ENCODE measurements around the gene WWTR1.
A peak's percentile ranks its signal among the peaks of the same experiment; 100 is the strongest.

The WWTR1 gene

DNA sequence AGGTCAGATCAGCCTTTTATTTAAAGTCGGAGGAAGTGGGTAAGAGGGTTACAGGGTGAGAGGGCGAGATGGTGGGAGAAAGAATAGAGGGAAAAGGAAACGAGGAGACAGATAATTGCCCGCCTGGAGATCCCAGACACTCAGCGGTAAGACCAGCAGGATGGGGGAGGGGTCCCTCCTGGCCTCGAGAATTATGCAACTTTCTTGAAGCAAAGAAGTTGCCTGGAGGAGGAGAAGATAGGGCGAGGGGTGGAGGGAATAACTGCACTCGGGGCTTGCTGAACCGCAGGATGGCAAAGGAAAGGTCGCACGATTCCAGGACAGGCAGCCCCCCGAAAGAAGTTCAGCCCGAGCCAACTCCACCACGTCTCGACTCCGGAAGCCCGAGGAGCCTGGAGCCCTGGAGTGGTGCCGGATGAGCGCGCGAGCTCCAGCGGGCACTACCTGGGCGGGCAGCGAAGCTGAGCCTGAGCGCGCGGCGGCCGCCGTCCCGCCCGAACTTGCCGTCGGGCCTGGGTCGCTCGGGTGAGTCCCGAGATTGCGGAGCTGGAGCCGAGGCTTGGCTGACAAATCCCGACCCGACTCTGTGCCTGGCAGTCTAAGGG, 402 bp downstream of the WWTR1 start:
- intact Hi-C loops (cut with DNase I) = loop anchor here (10.0 kb wide), 2 partner anchors 83 to 123 kb away; no protein-coding TSS in a partner anchor
- DNase-seq = peak in 11 of 42 donors; percentile 9 to 53 (median 22)

DNA sequence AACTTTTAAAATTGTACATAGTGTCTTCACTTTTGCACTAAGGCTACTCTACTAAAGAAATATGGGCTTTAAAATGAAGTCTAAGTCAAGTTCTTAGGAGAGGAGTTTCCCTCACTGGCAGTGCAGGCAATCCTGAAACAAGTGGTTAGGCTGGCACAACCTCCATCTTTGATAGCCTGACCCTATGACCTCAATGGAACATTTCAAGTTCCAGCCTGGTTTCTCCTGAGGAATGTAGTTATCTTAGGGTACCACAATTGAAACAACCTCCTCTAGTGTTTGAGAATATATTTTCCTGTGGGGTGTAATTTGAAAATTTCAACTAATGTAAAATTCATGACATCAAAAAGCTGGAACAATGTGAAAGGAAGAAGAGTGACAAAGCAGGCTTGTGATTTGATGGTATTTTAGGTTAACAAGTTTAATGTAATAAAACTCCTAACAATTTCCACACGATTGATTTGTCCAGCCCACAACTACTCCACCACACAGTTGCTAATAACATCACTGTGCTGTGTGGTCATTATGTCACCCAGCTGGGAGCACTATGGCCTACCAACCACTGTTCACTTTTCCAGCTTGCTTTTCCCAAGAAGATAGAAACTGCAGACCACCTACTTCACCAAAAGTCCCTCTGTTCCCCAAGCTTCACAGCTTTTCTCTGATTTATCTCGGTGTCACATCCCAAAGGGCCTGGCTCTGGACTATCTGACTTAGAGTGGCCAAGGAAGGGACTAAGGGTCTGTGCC, 1.8 kb downstream of the WWTR1 start:
- intact Hi-C loops (cut with DNase I) = loop anchor here (10.0 kb wide), 2 partner anchors 81 to 121 kb away; no protein-coding TSS in a partner anchor
- no peak for DNase-seq

DNA sequence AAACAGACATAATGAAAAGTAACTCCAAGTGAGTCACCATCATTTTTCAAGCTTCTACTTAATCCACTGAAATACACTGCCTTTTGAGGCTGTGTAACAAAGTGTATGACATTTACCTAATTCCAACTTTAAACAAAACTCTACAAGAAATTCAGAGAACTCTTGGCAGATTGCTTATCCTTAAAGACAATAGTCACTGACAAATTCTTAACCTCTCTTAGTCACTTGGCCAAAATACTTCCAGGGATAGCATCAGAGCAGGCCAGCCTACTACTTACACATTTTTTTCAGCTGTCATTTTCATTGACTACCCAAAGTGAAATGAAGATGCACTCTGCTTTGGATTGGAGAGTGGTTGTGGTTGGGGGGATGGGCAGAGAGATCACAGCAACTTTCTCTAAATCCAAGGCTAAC, 3.6 kb downstream of the WWTR1 start:
- DNase-seq = no peak
- intact Hi-C loops (cut with DNase I) = loop anchor here (10.0 kb wide), 2 partner anchors 79 to 119 kb away; no protein-coding TSS in a partner anchor

DNA sequence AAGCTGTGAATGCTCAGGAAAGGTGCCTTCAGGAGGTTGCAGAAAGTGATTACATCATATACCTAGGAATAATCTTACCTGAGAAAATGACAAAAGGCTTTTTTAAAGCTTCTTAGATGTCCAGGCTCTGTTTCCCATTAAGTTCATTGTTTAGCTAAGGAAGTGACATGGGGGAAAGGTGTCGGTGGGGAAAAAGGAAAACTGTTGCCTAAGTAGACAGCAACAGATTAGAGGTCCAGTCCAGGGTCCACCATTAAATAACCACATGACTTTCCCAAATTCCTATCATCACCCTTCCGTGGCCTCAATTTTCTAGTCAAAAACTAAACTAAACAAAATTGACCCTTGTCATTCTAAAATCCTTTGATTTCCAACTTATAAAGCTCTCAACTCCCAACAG, 4.3 kb downstream of the WWTR1 start:
- intact Hi-C loops (cut with DNase I) = loop anchor here (10.0 kb wide), 2 partner anchors 79 to 119 kb away; no protein-coding TSS in a partner anchor
- DNase-seq = no peak

DNA sequence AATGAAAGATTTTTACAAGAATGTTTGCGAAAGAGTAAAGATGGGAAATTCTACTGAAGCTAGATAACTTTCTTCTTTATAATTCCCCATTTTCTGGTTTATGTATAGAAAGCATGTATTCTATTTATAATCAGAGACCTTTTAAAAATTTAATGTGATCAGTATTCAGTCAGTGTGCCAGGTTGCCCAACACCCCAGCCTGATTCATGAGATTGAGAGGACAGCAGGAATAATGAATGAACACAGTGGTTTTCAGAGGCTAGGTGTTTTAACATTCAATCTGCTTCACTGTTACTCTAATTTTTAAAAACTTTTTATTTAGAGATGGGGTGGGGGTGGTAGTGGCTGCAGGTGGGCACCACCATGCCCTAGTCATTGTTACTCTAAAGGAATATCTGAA, 4.7 kb downstream of the WWTR1 start:
- intact Hi-C loops (cut with DNase I) = loop anchor here (10.0 kb wide), 2 partner anchors 78 to 118 kb away; no protein-coding TSS in a partner anchor

DNA sequence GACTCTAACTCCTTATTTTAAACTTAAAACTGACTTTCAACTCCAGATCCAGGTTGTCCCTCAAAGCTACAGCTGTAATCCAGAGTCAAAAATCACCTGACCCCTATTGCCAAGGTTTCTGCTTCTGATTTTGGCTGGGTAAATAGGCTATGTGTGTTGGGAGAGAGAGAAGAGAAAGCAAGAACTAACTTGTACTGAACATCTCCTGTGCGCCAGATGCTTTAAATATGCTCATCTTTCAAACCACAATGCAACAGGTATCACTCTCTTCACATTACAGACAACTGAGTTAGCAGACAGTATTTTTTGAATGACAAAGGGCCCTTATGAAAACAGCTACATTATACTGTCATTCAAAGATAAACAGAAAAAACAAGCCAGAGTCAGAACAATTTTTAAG, 7.0 kb downstream of the WWTR1 start:
- DNase-seq = no peak
- intact Hi-C loops (cut with DNase I) = loop anchor here (10.0 kb wide), 2 partner anchors 76 to 116 kb away; no protein-coding TSS in a partner anchor

More for the DNA sequence above, 4.7 kb downstream of the WWTR1 start:
- no peak for DNase-seq

DNA sequence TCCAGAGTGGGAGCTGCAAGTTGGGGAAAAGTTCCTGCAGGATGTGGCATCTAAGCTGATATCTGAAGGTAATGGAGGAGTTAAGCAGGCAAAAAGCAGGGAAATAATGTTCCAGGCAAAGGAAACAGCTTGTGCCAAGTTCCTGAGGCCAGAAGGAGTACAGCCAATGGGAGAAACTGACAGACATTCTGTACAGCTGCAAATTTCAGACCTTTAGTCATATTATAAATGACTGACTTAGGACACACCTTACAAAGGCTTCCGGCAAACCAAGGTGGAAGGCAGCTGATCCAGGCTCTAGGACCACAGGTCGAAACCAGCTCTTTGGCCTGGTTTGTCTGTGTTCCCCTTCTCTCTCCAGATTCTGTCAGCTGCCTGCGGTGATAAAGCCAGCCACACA, 9.3 kb downstream of the WWTR1 start:
- intact Hi-C loops (cut with DNase I) = no loop called here
- DNase-seq = peak in 1 of 42 donors; percentile 7

DNA sequence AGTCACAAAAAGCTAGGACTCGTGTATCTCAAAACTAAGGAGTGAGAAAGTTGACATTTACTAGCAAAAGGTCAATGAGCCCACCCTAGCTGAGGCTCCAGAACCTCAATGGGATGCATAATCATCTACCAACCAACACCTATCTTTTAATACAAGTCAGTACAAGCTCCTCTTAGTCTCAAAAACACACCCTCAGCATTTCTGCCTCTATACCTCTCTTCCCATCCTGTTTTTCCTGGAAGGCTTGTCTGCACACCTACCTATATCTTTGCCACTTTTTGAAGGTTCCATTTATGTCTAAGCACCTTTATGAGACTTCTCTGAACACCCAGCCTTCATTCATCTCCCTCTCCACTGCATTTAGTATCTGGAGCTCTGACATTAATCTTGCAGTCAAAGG, 10.0 kb downstream of the WWTR1 start:
- DNase-seq = no peak
- intact Hi-C loops (cut with DNase I) = no loop called here

DNA sequence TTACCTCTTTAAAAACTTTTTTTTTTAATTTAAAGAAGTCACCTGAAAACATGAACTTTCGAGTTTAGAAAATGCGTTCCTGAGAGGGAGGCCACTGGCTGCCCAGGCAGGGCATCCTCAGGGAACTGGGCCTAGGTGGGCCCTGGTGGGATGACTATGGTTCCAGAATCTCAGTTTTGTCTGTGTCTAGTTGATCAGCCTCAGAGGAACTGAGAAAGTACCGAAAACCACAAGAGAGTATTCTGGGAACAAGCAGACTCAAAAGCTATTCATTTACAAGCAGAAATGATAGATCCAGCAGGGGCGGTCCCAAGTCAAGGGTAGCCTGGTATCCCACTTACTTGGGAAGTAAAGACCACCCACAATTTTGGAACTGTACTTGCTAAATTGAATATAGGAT, 10.5 kb downstream of the WWTR1 start:
- no peak for DNase-seq
- intact Hi-C loops (cut with DNase I) = no loop called here

DNA sequence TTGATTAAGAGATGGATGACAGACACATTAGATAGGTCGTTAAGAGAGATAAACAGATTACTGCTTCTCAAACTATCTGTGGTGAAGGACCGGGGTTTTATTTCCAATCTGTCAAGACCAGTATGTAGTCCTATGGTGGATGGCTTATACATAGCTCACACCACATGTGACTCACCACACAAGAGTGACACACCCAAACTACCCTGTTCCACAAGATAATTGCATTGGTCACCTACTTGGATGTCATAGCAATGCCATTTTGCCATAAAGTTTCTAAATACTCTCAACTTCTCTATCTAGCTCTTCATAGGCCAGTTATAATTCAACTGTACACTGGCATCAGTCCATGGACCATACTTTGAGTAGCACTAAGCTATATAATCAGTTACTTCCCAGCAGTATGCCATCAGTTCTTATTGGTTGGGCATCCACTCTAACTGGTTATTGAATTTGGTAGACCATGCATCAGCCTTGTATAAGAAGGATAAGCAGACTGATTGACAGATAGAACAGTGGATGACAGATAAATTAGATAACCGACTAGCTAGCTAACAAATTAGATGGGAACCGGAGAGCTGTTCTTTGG, 11.6 kb downstream of the WWTR1 start:
- no peak for DNase-seq
- intact Hi-C loops (cut with DNase I) = no loop called here

DNA sequence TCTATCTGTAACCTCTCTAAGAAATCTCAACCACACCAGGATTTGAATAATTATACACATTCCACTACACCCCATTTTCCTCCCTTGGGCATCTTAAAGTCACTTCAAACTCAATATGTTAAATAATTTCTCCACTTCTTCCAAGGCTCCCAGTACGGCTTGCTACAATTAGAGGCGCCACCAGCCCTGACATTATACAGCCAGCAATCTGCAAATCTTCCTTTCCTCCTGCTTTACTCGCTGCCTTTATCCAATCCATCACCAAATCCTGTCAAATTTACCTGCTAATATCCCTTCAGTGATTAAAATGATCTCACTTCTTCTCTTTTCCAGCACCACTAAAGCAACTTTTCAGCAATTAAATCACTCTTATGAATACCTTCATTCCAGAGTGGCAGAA, 13.9 kb downstream of the WWTR1 start:
- no peak for DNase-seq
- intact Hi-C loops (cut with DNase I) = no loop called here

DNA sequence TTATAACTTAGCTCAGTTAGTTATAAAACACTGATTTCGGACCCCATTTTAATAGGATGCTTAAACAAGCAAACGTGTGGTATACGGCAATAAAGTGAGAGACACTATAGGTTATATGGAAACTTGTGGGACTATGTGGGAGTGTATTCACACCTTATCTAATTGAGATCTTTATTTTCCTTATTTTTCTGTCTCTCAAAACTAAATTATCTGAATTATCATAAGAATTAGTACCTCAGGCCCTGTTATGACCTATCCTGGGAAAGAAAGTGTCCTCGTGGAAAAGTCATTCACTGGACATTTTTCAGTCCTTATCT, 14.4 kb downstream of the WWTR1 start:
- intact Hi-C loops (cut with DNase I) = no loop called here
- no peak for DNase-seq

DNA sequence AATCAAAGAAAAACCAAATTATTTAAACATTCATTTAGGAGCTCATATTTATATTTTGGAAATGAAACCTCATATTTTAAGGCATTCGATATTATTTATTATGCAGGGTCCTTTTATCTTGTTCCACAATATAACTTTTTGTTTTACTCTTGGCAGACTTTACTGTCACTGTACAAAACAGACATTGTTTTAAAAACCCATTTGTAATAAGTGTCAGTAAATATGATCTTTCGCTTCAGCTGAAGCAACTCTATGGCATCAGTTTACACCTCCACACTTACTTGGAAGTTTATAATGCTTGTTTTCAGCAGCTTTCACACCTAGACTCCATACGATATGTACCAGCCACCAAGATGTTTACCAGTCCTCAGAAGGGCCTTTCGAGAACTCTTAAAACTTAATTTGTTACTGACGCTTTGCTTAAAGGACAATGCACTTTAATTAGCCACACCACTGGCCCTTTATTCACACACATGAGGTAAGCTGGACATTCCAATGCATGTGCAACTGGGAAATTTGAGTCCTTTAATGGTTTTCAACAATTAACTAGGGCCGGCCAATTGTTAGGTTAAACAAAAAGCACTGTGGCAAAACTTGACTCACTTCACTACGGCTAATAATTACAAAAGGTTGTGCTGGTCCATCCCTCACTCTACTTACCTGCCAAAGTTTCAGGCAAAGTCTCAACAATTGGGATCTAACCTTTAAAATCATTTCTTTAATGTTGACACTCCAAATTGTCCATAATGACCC, 16.7 kb downstream of the WWTR1 start:
- DNase-seq = no peak
- intact Hi-C loops (cut with DNase I) = no loop called here

DNA sequence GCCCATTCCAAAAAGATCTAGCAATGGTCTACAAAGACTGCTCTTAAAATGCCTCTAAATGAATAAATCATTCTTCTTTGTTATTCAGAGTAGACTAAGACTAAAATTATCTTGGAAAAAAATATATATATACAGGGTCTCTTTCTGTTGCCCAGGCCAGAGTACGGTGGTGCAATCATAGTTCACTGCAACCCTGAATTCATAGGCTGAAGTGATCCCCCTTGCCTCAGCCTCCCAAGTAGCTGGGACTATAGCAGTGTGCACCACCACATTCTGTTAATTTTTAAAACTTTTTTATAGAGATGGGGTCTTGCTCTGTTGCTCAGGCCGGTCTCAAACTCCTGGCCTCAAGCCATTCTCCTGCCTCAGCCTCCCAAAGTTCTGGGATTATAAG, 18.7 kb downstream of the WWTR1 start:
- DNase-seq = no peak
- intact Hi-C loops (cut with DNase I) = no loop called here

DNA sequence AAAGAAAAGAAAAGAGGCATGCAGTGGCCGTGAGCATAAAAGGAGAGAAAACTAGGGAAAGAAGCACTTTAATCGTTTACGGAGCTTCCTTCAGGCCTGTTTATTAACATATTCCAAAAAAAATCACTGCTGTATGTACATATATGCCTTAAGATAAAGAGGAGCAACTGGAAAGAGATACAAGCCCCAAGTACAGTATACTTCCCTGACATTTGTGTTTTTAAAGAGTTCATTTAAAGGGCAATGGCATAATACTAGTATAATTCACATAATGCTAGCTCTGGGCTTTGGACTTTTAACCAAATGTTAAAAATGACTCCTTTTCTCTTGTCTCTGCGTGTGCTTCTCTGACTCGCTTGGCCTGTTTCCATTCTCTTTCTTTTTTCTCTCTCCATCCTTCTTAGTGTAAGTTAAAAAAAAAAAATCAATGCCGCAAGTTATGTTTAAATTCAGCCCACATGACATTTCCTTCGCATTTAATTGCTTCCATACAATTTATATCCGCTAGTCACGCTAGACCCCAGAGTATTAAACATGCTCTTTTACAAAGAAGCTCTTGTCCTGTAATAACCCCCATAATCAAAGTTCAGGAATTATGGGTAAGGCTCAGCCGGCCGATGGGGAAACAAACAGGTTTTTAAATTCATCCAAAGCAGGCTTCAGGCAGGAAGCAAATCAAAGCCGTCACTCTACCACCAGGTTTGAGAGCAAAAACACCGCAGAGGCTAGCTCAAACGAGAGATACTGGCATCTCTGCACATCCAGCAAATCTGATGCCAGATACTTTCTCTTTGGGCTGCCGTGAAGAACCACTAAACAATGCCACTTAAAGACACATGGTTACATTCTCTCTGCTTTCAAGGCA, 19.4 kb downstream of the WWTR1 start:
- peak in 16 of 42 donors; percentile 7 to 52 (median 22) for DNase-seq
- intact Hi-C loops (cut with DNase I) = no loop called here

DNA sequence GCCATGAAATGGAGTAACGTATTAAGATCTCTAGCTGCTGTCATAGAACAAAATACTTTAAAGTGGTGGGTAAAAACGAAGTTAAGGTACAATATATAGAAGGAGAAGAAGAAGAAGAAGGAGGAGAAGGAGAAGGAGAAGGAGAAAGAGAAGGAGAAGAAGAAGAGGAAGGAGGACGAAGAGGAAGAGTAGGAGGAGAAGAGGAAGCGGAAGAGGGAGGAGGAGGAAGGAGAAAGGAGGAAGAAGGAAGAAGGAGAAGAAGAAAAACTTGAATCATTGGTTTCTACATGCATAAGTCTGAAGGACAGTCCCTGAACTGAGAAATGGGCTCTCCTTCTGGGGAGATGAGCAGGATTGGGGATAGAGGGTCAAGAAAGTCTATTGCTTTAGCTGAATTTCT, 22.4 kb downstream of the WWTR1 start:
- intact Hi-C loops (cut with DNase I) = no loop called here
- DNase-seq = no peak

DNA sequence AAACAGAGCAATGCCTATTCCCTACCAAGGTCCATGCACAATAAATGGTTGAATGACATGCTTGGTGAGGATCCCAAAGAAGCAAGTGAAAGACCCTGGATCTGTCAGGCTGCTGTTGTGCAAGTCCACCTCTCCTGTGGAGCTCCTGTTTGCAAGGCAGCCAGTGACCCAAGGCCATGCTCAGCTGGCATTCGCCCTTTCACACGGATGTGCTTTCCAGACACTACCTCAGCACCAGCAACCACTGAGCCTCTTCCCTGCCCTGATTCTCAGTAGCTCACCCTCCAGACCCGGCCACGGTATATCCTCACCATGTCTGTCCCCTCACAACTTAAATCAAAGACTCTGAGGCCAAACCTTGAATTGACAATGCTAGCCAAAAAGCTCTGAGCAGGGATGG, 23.3 kb downstream of the WWTR1 start:
- intact Hi-C loops (cut with DNase I) = no loop called here
- DNase-seq = no peak

DNA sequence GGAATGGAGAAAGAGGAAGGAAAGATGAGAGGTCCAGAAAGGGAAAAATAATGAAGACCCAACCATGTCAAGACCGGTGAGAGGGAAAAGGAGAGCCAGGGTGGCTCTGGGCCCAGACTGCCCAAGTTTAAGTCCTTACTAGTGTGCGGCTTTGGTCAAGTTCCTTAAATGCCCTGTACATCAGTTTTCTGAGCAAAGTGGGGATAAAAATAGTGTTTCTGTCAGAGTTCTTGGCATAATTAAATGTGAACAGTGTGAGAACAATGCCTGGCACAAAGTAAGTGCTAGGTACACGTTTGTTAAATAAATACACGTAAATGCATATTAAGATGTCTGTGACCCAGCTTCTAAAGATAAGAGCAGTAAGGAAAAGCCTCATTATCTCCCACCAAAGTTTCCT, 23.8 kb downstream of the WWTR1 start:
- DNase-seq = no peak

DNA sequence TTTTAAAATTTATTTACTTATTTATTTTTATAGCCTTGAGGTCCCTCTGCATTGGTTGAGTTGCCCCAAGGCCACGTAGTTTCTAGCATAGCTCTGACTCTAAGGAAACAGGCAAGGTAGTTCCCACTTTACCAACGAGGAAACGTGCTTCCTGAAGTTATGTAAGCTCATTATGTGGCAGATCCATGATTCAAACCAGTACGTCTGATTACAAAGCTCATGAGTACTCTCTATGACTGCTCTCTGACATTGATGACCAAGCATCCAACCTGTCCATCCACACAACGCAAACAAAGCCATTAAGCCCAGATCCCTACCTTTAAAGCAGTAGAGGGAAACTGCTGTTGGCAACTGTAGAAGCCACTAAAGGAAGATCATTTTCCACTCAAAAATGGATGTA, 25.6 kb downstream of the WWTR1 start:
- no peak for DNase-seq
- intact Hi-C loops (cut with DNase I) = no loop called here

More for the DNA sequence above, 23.8 kb downstream of the WWTR1 start:
- intact Hi-C loops (cut with DNase I) = no loop called here

Measured in head of caudate nucleus (tissue), 42 donors.